Dendritic cell treated with granulocyte-macrophage colony-stimulating factor and Interleukin-4, amounts not matched to agents 40 ng/mL and 50 ng/mL, for 4 days (primary cell): ENCODE results near the gene PSD4.
"Not testable (repeated sequence)": the region's sequence is repeated elsewhere in the genome, so short reads cannot be mapped to it uniquely, and the experiment has no call there.

Experiments used
- H3K27ac Mint-ChIP-seq: one replicate; pipeline ENCODE4 v1.8.0; 2022; ENCODE audit warnings: mild to moderate bottlenecking, mixed read lengths
- H3K27me3 Mint-ChIP-seq: one replicate; pipeline ENCODE4 v1.8.0; 2022; ENCODE audit warnings: mild to moderate bottlenecking, mixed read lengths
- H3K36me3 Mint-ChIP-seq: one replicate; pipeline ENCODE4 v1.8.0; 2022; ENCODE audit warnings: low read depth, mixed read lengths
- H3K4me1 Mint-ChIP-seq: one replicate; pipeline ENCODE4 v1.8.0; 2022; ENCODE audit warnings: low read depth, mixed read lengths
- H3K4me3 Mint-ChIP-seq: one replicate; pipeline ENCODE4 v1.8.0; 2022; ENCODE audit warnings: mild to moderate bottlenecking, moderate library complexity, mixed read lengths
- H3K9me3 Mint-ChIP-seq: one replicate; pipeline ENCODE4 v1.8.0; 2022; ENCODE audit warnings: mixed read lengths
- intact Hi-C: fragments of 100-400 bp; cut with micrococcal nuclease; formaldehyde crosslinking; loops from one replicate; pipeline ENCODE4 v1.15.0; 2022

PSD4 gene

DNA sequence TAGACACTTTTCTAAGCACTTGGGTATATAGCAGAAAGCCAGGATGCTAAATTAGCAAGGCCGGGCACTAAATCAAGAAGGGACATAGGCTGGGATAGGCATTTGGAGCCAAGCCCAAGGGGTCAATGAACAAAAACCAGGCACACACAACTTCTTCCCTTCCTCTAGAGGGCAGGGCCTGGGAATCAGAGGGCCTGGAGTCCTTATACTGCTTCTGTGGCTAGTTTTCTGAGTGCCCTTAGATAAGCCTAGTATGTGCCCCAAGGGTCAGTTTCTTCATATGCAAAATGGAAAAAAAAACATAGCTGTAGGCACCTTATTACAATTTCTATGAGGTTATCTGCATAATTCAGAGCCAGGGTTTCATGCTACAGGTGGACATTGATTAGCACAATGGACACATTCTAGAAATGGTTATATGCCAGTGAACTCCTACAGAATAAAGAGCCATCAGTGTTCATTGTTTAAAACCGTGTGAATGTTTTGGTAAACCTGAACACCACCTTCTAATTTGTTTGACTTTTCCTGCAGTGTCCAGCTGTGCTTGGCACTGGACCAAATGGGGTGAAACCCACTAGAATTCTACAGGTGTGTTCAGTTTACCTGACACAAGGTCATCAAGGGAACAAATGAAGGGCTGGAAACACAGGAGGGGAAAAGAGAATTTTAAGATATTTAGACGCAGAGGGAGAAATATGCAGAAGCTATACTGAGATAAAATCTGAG, 55.4 kb downstream of the PSD4 start:
- Mint-ChIP-seq H3K36me3 (no peaks in the 10 kb centered on the region), H3K9me3 (no peaks in the 10 kb centered on the region), H3K27me3 (no peaks in the 10 kb centered on the region), H3K27ac (peak overlapping the region; percentile 84), H3K4me3 (no peak overlapping the region), H3K4me1 (peaks cover 60% of the 10 kb centered on the region)
- intact Hi-C loops = no loop called here

DNA sequence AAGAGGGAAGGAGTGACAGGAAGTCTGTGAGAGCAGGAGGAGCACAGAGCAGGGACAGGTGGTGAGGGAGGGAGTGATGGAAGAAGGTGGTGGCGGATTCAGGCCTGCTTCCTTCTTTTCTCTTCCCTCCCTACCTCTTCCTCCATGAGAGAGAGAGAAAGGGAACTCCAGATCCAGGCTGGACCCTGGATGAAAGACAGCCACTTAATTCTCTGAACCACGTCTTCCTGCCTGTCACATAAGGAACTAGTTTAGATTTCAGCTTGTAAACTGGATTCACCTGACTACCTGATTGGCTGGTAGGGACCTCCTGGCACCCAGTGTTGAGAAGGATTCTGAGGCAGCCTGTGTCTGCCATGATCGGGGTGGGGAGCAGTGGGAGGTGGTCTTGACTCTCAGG, 56.0 kb downstream of the PSD4 start:
- peak overlapping the region; percentile 84 for H3K27ac Mint-ChIP-seq
- H3K27me3 Mint-ChIP-seq = no peaks in the 10 kb centered on the region

DNA sequence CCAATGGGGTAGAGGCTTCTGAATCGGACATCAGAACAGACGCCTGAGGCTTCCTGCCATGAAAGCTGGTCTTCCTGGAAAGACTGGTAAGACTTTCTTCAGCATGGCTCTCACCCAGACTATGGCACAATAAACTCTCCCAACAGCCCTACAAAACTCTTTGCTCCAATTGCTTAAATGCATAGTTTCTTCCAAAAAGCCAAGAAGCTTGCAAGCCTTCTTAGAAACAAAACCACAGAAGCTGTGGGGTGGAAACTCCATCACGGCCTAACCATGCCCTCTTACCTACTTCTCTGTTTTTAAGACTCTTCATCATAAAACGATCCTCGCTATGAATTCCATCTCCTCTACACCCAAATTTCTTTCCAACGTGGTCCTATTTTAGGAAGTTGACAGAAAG, 56.8 kb downstream of the PSD4 start:
- H3K27me3 Mint-ChIP-seq = no peaks in the 10 kb centered on the region
- peaks cover 6% of the 10 kb centered on the region for H3K36me3 Mint-ChIP-seq
- H3K27ac Mint-ChIP-seq = peak overlapping the region; percentile 84
- H3K4me3 Mint-ChIP-seq = peak overlapping the region; percentile 4
- no peaks in the 10 kb centered on the region for H3K9me3 Mint-ChIP-seq
- intact Hi-C loops = no loop called here
- peaks cover 70% of the 10 kb centered on the region for H3K4me1 Mint-ChIP-seq

More for the DNA sequence above, 56.0 kb downstream of the PSD4 start:
- no peaks in the 10 kb centered on the region for H3K36me3 Mint-ChIP-seq
- no peaks in the 10 kb centered on the region for H3K9me3 Mint-ChIP-seq
- H3K4me1 Mint-ChIP-seq = peaks cover 63% of the 10 kb centered on the region
- intact Hi-C loops = no loop called here
- H3K4me3 Mint-ChIP-seq = no peak overlapping the region

DNA sequence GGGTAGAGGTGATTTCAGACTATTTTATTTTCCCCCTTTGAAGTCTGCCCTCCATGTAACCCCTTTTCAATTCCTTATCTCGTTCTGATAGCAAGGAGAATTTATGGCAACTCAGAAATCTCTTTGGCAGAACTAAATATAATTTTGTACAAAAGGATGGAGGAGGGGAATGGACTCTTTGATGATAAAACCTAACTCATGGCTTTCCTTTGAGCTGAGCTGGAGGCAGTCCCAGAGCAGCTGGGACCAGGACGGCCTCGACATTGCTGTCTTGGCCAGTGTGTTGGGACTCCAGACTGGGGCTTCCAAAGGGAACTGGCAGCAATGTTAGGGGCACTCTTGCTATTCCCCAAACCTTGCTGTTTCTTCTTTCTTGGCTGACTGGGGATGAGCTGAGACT, 57.3 kb downstream of the PSD4 start:
- intact Hi-C loops = no loop called here

DNA sequence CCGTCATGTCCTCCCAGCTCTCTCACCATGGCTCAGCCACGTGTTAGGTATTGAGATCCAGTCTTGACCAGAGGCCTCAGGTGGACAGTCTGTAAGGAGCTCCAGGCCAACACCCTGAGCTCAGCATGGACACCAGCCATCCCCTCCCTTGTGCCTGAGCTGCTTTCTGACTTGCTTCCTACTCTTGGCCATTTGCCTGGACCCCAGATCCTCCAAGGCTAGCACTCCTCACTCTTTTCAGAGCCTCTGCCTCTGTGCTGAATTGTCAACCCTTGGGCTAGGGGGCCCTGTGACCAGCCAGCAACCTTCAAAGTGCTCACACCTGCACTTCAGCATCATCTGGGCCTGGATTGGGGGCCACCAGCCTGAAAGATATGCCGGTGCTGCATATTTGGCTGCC, 58.4 kb downstream of the PSD4 start:
- H3K4me3 Mint-ChIP-seq = no peak overlapping the region
- intact Hi-C loops = no loop called here
- no peaks in the 10 kb centered on the region for H3K27me3 Mint-ChIP-seq
- peaks cover 15% of the 10 kb centered on the region for H3K36me3 Mint-ChIP-seq
- peaks cover 74% of the 10 kb centered on the region for H3K4me1 Mint-ChIP-seq
- peak overlapping the region; percentile 75 for H3K27ac Mint-ChIP-seq
- no peaks in the 10 kb centered on the region for H3K9me3 Mint-ChIP-seq

More for the DNA sequence above, 57.3 kb downstream of the PSD4 start:
- Mint-ChIP-seq H3K4me1 (peaks cover 71% of the 10 kb centered on the region), H3K9me3 (no peaks in the 10 kb centered on the region), H3K4me3 (no peak overlapping the region), H3K36me3 (peaks cover 8% of the 10 kb centered on the region), H3K27me3 (no peaks in the 10 kb centered on the region), H3K27ac (peak overlapping the region; percentile 84)

DNA sequence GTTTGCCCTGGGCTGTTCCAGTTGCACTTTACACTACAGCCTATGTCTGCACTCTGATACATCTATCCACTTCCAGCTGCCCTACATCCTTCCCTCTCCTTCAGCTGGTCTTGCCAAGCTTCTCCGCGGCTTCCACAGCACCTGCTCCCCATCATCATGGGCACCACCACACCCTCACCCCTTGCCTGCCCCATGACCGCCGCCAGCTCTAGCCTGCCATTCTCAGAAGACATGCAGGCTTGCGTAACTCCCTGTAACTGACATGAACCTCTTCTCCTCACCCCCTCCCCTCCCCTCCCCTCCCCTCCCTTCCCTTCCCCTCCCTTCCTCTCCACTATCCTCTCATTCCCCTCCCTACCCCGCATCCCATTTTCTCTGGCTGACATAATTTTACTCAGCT, 59.0 kb downstream of the PSD4 start:
- Mint-ChIP-seq H3K9me3 (no peaks in the 10 kb centered on the region), H3K27ac (peak overlapping the region; percentile 75), H3K27me3 (no peaks in the 10 kb centered on the region), H3K36me3 (peaks cover 21% of the 10 kb centered on the region), H3K4me1 (peaks cover 77% of the 10 kb centered on the region), H3K4me3 (no peak overlapping the region)
- intact Hi-C loops = no loop called here

DNA sequence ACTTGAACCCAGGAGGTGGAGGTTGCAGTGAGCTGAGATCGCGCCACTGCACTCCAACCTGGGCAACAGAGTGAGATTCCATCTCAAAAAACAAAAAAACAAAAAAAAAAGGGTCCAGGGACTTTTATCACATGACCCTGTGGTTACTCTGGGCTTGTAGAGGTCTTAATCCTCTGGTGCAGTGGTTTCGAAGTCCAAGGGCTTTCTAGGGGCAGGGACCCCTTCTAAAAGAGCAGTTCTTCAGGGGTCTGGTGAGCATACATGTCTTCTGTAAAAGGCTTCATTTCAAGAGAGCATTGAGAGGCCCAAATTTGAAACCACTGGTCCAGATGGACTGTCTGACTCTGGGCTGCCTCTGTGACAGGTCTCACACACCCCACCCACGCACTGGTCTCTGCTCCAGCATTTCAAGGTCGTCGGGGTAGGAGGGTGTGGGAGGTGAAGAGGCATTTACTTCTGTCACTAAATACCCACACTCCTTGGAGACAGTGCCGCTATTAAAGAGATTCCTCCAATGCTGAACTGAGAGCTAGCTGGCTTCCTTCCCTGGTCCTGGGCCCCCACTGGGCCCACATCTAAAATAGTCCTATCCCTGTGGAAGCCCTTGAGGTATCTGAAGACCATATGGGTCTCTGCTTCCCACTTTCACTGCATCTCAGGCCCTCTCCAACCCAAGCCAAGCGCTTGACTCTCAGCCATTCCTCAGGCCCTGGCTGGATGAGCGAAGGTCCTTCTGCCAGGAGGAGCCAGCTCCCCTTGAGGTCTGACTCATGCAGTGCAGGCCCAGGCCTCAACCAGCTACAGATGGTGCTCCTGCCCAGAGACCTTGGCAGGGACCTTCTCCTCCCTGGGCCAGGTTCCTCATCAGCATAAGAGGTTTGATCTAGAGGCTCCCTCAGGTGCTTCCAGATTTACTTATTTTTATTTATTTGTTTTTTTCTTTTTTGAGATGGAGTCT, 60.1 kb downstream of the PSD4 start:
- H3K36me3 Mint-ChIP-seq = peaks cover 21% of the 10 kb centered on the region
- no peaks in the 10 kb centered on the region for H3K27me3 Mint-ChIP-seq
- H3K4me1 Mint-ChIP-seq = peaks cover 81% of the 10 kb centered on the region
- no peaks in the 10 kb centered on the region for H3K9me3 Mint-ChIP-seq
- intact Hi-C loops = no loop called here
- no peak overlapping the region for H3K4me3 Mint-ChIP-seq
- peak overlapping the region; percentile 89 for H3K27ac Mint-ChIP-seq

DNA sequence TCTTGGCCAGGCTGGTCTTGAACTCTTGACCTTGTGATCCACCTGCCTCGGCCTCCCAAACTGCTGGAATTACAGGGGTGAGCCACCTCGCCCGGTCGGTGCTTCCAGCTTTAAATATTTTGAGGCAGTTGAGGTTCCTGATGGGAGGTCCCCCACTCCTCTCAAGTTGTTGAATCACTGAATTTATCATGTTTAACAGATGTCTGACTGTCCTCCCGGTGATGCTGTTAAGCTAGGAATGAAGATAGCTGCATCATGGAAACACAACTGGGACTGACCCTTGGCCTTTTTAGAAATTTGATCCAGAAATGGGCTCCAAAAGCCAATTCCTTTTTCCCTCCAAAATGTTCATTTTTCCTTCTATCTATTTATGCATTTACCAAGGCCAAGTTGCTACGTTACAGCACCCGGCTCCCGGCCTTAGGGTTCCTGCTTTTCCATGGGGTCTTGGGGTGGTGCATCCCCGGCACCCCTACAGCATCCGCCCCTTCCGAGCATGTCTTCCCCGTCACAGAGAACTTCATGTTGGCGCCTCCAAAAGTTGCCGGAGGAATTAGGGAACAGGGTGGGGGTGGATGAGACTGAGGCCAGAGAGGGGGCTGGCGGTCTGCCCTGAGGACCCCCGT, 61.1 kb downstream of the PSD4 start:
- peak overlapping the region; percentile 82 for H3K4me3 Mint-ChIP-seq
- peak overlapping the region; percentile 89 for H3K27ac Mint-ChIP-seq
- H3K9me3 Mint-ChIP-seq = no peaks in the 10 kb centered on the region
- H3K4me1 Mint-ChIP-seq = peaks cover 84% of the 10 kb centered on the region
- peaks cover 27% of the 10 kb centered on the region for H3K36me3 Mint-ChIP-seq
- H3K27me3 Mint-ChIP-seq = no peaks in the 10 kb centered on the region
- intact Hi-C loops = no loop called here

DNA sequence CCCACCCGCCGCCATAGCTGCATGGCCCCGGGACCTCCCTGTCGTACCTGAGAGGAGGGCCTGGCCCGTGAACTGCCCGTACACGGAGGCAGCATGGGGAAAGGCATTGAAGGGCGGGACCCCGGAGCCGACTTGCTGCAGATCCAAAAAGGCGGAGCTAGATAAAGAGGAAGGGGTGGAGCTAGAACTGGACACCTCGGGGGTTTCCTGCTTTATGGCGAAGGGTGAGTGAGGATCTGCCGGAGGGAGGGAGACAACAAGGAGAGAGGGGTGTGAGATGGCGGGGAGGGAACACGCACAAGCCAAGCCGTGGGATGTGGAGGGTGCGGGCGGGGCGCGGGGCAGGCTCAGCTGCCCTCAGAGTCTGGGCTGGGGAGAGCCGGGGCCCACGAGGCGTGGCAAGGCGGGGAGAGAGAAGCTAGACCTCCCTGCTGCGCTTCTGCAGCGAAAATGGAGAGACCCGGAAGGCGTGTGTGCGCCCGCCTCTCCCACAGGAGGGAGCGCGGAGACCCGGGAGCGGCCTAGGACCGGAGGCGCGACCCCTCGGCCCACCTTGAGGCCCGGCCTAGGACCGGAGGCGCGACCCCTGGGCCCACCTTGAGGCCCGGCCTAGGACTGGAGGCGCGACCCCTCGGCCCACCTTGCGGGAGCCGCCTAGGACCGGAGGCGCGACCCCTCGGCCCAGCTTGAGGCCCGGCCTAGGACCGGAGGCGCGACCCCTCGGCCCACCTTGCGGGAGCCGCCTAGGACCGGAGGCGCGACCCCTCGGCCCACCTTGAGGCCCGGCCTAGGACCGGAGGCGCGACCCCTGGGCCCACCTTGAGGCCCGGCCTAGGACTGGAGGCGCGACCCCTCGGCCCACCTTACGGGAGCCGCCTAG, 61.8 kb downstream of the PSD4 start:
- Mint-ChIP-seq H3K4me1 (peaks cover 84% of the 10 kb centered on the region), H3K27ac (peak overlapping the region; percentile 89), H3K36me3 (peaks cover 29% of the 10 kb centered on the region), H3K4me3 (peak overlapping the region; percentile 82)
- H3K27me3 Mint-ChIP-seq, intact Hi-C loops, H3K9me3 Mint-ChIP-seq: not testable (repeated sequence)

DNA sequence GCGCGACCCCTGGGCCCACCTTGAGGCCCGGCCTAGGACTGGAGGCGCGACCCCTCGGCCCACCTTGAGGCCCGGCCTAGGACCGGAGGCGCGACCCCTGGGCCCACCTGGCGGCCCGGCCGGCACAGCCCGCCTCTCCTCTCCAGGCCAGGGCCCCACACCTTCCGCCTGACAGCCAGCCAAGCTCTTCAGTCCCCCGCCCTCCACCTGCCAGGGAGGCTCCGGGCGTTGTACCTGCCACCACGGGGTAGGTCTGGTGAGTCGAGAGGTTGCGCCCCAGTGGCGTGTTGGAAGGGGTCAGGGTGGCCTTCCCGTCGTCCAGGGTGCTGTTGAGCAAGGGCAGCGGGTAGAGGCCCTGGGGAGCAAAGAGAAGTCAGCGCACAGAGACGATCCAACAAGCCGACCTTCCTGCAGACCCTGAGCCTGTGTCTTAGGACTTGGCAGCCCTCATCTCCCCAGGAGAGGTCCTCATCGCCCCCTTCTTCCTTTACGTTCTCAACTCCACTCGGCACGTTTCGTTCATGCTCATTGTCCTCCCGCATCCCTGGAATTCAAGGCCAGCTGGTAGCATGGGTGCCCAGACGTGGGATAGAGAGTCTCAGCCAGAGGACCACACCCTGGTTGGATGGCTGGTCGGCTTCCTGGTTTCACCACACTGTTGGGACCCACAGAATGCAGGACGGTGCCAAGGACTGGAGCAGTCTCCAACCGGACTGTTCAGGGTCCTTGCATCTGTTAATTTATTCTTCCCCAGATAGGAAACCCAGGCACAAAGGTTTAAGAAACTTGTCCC, 62.8 kb downstream of the PSD4 start:
- intact Hi-C loops = no loop called here
- peak overlapping the region; percentile 69 for H3K27ac Mint-ChIP-seq

DNA sequence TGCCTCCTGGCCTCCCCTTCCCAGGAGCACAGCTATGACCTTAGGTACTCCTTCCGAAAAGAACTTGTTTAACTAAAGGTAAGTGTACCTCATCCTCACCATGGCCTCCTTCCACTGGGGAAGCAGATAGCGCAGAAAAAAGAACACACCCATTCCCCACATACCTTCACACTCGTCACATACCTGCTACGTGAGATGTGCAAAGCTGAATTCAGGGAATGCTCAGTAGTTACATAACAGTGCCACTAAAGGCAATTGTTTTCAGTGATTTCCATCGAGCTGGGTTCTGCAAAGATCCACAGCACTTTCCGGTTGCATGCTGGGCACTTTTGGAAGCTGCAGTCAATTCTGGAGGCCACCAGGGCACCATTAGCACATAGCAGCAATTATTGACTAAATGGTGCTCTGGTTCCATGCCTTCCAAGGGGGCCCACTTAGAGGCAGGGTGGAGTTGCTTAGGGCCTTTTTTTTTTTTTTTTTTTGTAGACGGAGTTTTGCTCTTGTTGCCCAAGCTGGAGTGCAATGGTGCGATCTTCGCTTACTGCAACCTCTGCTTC, 63.9 kb downstream of the PSD4 start:
- Mint-ChIP-seq H3K4me3 (peak overlapping the region; percentile 18), H3K27ac (peak overlapping the region; percentile 70), H3K9me3 (no peaks in the 10 kb centered on the region), H3K4me1 (peaks cover 85% of the 10 kb centered on the region), H3K36me3 (peaks cover 40% of the 10 kb centered on the region), H3K27me3 (no peaks in the 10 kb centered on the region)
- intact Hi-C loops = no loop called here

More for the DNA sequence above, 62.8 kb downstream of the PSD4 start:
- no peaks in the 10 kb centered on the region for H3K9me3 Mint-ChIP-seq
- H3K27me3 Mint-ChIP-seq = no peaks in the 10 kb centered on the region
- peak overlapping the region; percentile 71 for H3K4me3 Mint-ChIP-seq
- peaks cover 84% of the 10 kb centered on the region for H3K4me1 Mint-ChIP-seq
- H3K36me3 Mint-ChIP-seq = peaks cover 36% of the 10 kb centered on the region
